WERI-Rb-1 (cell line): ENCODE data around the gene ZMAT2.
"Not testable (repeated sequence)": the region's sequence is repeated elsewhere in the genome, so short reads cannot be mapped to it uniquely, and the experiment has no call there.

Source experiments
- DNase-seq: peaks from one replicate; pipeline ENCODE4 v3.0.0-alpha.2; 2020
- H3K27ac ChIP-seq: fragments of 250-450 bp; sonication (Bioruptor Pico); 2 replicates; pipeline ENCODE4 v1.5.1; 2020; ENCODE audit warnings: mild to moderate bottlenecking, moderate library complexity
- H3K27me3 ChIP-seq: fragments of 250-450 bp; sonication (Bioruptor Pico); 2 replicates; pipeline ENCODE4 v1.5.1; 2021; ENCODE audit warnings: mild to moderate bottlenecking, low read depth, moderate library complexity; ENCODE audit not compliant: insufficient read depth, severe bottlenecking
- H3K36me3 ChIP-seq: fragments of 250-450 bp; sonication (Bioruptor Pico); 2 replicates; pipeline ENCODE4 v1.5.1; 2020; ENCODE audit warnings: mild to moderate bottlenecking, moderate library complexity
- H3K4me3 ChIP-seq: 2 replicates; pipeline ENCODE4 v1.5.1; 2011; ENCODE audit warnings: low read depth, mild to moderate bottlenecking, control low read depth, low read length
- H3K9me3 ChIP-seq: fragments of 250-450 bp; sonication (Bioruptor Pico); 2 replicates; pipeline ENCODE4 v1.5.1; 2021; ENCODE audit warnings: mild to moderate bottlenecking, moderate library complexity; ENCODE audit not compliant: severe bottlenecking
- CTCF ChIP-seq: IDR thresholded peaks from 2 replicates; pipeline ENCODE4 v1.5.1; 2011; ENCODE audit warnings: low read depth, mild to moderate bottlenecking, control low read depth, inconsistent platforms, low read length

Gene ZMAT2

GRCh38 chr5:140700177-140701144 is at the start of gene ZMAT2:
Gene ZMAT2, plus strand, starts transcription at chr5:140700447. Its CDS starts 14 bp downstream, at chr5:140700461.
- no peak for TF ChIP-seq CTCF
- Histone ChIP-seq H3K27ac (peak within 1 kb of the TSS; percentile 71), H3K36me3 (peaks cover 90% of the 10 kb centered on the region), H3K4me3 (peak within 1 kb of the TSS; percentile 81), H3K9me3 (no peaks in the 10 kb centered on the region), H3K27me3 (no peaks in the 10 kb centered on the region)
- DNase-seq: peak; percentile 94

DNA sequence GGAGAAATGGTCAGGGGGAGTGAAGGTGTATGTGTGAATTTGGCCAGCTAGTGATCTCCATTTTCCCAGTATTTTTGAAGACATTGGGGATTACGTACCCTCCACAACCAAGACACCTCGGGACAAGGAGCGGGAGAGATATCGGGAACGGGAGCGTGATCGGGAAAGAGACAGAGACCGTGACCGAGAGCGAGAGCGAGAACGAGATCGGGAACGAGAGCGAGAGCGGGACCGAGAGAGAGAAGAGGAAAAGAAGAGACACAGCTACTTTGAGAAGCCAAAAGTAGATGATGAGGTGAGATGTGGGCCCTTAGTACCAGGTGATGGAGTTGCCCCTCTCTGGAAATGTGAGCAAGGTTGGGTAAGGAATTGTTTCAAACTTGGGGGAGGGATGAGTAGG is 41.4 kb upstream of the ZMAT2 start:
- Histone ChIP-seq H3K27me3 (no peaks in the 10 kb centered on the region), H3K4me3 (no peak overlapping the region), H3K9me3 (no peaks in the 10 kb centered on the region), H3K27ac (no peak overlapping the region), H3K36me3 (peaks cover 95% of the 10 kb centered on the region)
- no peak for DNase-seq
- no peak for TF ChIP-seq CTCF

- not testable (repeated sequence) for H3K27ac ChIP-seq, H3K9me3 ChIP-seq, H3K27me3 ChIP-seq, H3K4me3 ChIP-seq, DNase-seq
- H3K36me3 ChIP-seq: peaks cover 83% of the 10 kb centered on the region
These were observed 39.9 kb upstream of the ZMAT2 start for GRCh38 chr5:140660371-140660770.

DNA sequence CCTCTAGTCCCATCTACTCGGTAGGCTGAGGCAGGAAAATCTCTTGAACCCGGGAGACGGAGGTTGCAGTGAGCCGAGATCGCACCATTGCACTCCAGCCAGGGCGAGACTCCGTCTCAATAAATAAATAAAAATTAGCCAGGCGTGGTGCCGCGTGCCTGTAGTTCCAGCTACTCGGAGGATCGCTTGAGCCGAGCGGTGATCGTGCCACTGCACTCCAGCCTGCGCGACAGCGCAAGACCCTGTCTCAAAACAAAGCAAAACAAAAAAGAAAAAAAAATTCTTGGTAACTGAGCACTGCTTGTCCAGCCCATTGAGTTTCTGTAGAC is 36.3 kb upstream of the ZMAT2 start:
- H3K27me3 ChIP-seq: no peaks in the 10 kb centered on the region
- H3K27ac ChIP-seq: peak overlapping the region; percentile 86
- no peaks in the 10 kb centered on the region for H3K9me3 ChIP-seq
- peaks cover 66% of the 10 kb centered on the region for H3K36me3 ChIP-seq
- no peak for TF ChIP-seq CTCF
- DNase-seq: no peak
- H3K4me3 ChIP-seq: peak overlapping the region; percentile 94

DNA sequence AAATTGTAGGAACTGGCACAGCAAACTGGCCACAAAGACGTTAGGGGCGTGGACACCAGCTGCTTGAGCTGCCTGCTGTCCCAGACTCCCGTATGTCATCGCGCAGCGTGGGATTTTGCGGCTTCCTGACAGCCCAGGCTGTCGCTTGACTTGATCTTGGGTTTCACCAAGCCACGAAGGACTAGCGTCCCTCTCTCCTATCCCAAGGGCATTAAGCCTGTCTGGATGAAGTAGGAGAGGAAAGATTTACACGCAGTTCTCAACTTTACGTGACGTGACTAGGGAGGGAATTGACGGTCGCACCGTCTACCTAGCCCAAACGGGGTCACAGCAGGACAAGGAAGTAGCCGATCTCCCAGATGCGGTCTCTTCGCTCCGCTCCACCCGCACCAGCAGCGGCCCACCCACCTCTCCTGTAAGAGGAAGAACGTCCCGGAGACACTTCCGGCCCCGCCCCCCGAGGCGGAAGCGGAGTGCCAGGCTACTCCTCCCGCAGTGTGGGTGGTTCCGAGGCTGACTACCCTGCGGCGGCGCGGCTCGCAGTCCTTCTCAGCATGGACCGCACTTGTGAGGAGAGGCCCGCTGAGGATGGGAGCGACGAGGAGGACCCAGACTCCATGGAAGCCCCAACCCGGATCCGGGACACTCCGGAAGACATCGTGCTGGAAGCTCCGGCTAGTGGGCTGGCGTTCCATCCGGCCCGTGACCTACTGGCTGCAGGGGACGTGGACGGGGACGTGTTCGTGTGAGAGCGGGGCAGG is 35.7 kb upstream of the ZMAT2 start, which contains the start of gene WDR55:
Gene WDR55, plus strand, starts transcription at position 546 of the 761 bp plus-strand sequence. Its CDS starts 9 bp downstream, at position 555.
- no peaks in the 10 kb centered on the region for H3K27me3 ChIP-seq
- H3K27ac ChIP-seq: peak within 1 kb of the TSS; percentile 86
- DNase-seq: peak; percentile 98
- peak within 1 kb of the TSS; percentile 94 for H3K4me3 ChIP-seq
- H3K9me3 ChIP-seq: no peaks in the 10 kb centered on the region
- H3K36me3 ChIP-seq: peaks cover 65% of the 10 kb centered on the region
- TF ChIP-seq CTCF: no peak

DNA sequence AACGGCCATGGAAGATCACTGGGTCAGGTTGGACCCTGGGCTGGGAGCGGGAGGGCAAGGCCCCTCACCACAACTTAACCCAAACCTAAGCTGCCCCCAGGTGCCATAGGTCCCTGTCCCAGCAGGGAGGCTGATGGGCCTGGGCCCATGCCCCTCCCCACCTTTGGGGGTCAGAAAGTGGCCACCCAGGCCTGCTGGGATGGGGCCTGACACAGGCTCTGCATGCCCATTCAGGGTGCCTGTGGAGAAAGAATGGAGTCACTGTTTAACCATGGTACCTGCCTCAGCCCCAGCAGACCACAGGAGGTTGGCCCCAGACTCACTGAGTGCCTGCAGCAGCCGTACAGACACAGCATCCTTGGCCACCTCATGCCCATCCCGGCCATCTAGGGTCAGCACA is 29.2 kb upstream of the ZMAT2 start:
- not testable (repeated sequence) for H3K9me3 ChIP-seq, H3K4me3 ChIP-seq, H3K27me3 ChIP-seq, H3K27ac ChIP-seq, DNase-seq
- peaks cover 67% of the 10 kb centered on the region for H3K36me3 ChIP-seq
